IMR-90 (cell line): Measurements from ENCODE around the gene SEMG1. TPM values are rescaled to one million over a fixed set of nuclear protein-coding genes. Genes with fewer than 3 reads are reported as not detected.

ENCODE experiments used
- ATAC-seq: fragments of 200-7000 bp; cut with Tn5 transposase; 2 replicates; pipeline ENCODE4 v1.9.1; 2020; ENCODE audit warnings: low read depth, mild to moderate bottlenecking, moderate library complexity
- BruUV-seq: library from RNA; stranded (reverse); fragments of 400-500 nt; replicated peaks from 2 replicates; lab custom pipeline; 2021; lab: Mats Ljungman, UMichigan
- CTCF ChIA-PET: fragments of 300-600 bp; formaldehyde crosslinking; extraction: SDS; loops from one replicate; lab custom pipeline; 2021; ENCODE audit warnings: antibody characterized with exemption; lab: Yijun Ruan, JAX
- POLR2A ChIA-PET: fragments of 300-600 bp; sonication (Branson Sonifier 250); formaldehyde crosslinking; loops from one replicate; lab custom pipeline; 2022; ENCODE audit warnings: antibody characterized with exemption; ENCODE audit not compliant: unreplicated experiment; lab: Charles Lee
- DNase-seq: peaks from one replicate; pipeline ENCODE4 v3.0.0; 2013
- H2AFZ ChIP-seq: replicated peaks from 2 replicates; pipeline ENCODE3; 2013; ENCODE audit warnings: low read length, mild to moderate bottlenecking; ENCODE audit not compliant: poor library complexity
- H2AK5ac ChIP-seq: 2 replicates; pipeline ENCODE4 v1.6.1; 2013; ENCODE audit warnings: low read depth, low read length, inconsistent platforms
- H2AK9ac ChIP-seq: replicated peaks from 2 replicates; pipeline ENCODE3; 2013; ENCODE audit warnings: mild to moderate bottlenecking, low read depth, low read length, moderate library complexity; ENCODE audit not compliant: poor library complexity
- H2BK120ac ChIP-seq: 2 replicates; pipeline ENCODE4 v1.6.1; 2013; ENCODE audit warnings: low read depth, low read length, inconsistent platforms
- H2BK15ac ChIP-seq: 3 replicates; pipeline ENCODE4 v1.6.1; 2013; ENCODE audit warnings: low read depth, low read length, inconsistent platforms
- H2BK20ac ChIP-seq: 2 replicates; pipeline ENCODE4 v1.6.1; 2013; ENCODE audit warnings: low read depth, mild to moderate bottlenecking, inconsistent platforms, low read length, moderate library complexity
- H2BK5ac ChIP-seq: 2 replicates; pipeline ENCODE4 v1.6.1; 2013; ENCODE audit warnings: mild to moderate bottlenecking, low read depth, low read length, inconsistent platforms; ENCODE audit not compliant: poor library complexity, severe bottlenecking
- H3K14ac ChIP-seq: replicated peaks from 2 replicates; pipeline ENCODE4 v1.6.1; 2013; ENCODE audit warnings: low read depth, low read length, inconsistent platforms
- H3K18ac ChIP-seq: 2 replicates; pipeline ENCODE4 v1.6.1; 2013; ENCODE audit warnings: low read depth, low read length, control low read depth
- H3K23ac ChIP-seq: 2 replicates; pipeline ENCODE4 v1.6.1; 2013; ENCODE audit warnings: low read depth, low read length, inconsistent platforms
- H3K27ac ChIP-seq: 2 replicates; pipeline ENCODE4 v1.5.1; 2013; ENCODE audit warnings: mild to moderate bottlenecking, control low read depth, low read length; ENCODE audit not compliant: insufficient read depth
- H3K27me3 ChIP-seq: 2 replicates; pipeline ENCODE4 v1.6.1; 2013; ENCODE audit warnings: low read length; ENCODE audit not compliant: control insufficient read depth, insufficient read depth
- H3K36me3 ChIP-seq: 2 replicates; pipeline ENCODE4 v1.6.1; 2013; ENCODE audit warnings: low read length, mixed read lengths; ENCODE audit not compliant: control insufficient read depth, insufficient read depth
- H3K4ac ChIP-seq: 2 replicates; pipeline ENCODE4 v1.6.1; 2013; ENCODE audit warnings: low read depth, low read length, inconsistent platforms
- H3K4me1 ChIP-seq: 2 replicates; pipeline ENCODE4 v1.6.1; 2013; ENCODE audit warnings: low read length, mixed read lengths; ENCODE audit not compliant: control insufficient read depth, insufficient read depth
- H3K4me2 ChIP-seq: 2 replicates; pipeline ENCODE4 v1.6.1; 2013; ENCODE audit warnings: low read depth, mild to moderate bottlenecking, control low read depth, low read length, moderate library complexity
- H3K4me3 ChIP-seq: 2 replicates; pipeline ENCODE4 v1.5.1; 2013; ENCODE audit warnings: low read depth, mild to moderate bottlenecking, control low read depth, low read length, moderate library complexity; ENCODE audit not compliant: insufficient read depth
- H3K56ac ChIP-seq: 2 replicates; pipeline ENCODE4 v1.6.1; 2013; ENCODE audit warnings: low read length, inconsistent platforms; ENCODE audit not compliant: insufficient read depth; ENCODE audit errors: extremely low read depth
- H3K79me1 ChIP-seq, 2 experiments: 2 replicates each; pipeline ENCODE4 v1.6.1; 2013; ENCODE audit warnings: low read length in 2 of 2, inconsistent platforms in 1 of 2, low read depth in 1 of 2
- H3K9ac ChIP-seq: 2 replicates; pipeline ENCODE4 v1.6.1; 2013; ENCODE audit warnings: low read depth, low read length, control low read depth
- H3K9me1 ChIP-seq: 2 replicates; pipeline ENCODE4 v1.6.1; 2013; ENCODE audit warnings: low read length, inconsistent platforms; ENCODE audit not compliant: insufficient read depth
- H3K9me3 ChIP-seq: 2 replicates; pipeline ENCODE4 v1.6.1; 2013; ENCODE audit warnings: low read length; ENCODE audit not compliant: control insufficient read depth, insufficient read depth
- H4K20me1 ChIP-seq: 2 replicates; pipeline ENCODE4 v1.6.1; 2013; ENCODE audit warnings: low read length, inconsistent platforms; ENCODE audit not compliant: insufficient read depth
- H4K5ac ChIP-seq: 2 replicates; pipeline ENCODE4 v1.6.1; 2013; ENCODE audit warnings: mild to moderate bottlenecking, low read depth, low read length, control low read depth
- H4K8ac ChIP-seq, 2 experiments: 2 replicates each; pipeline ENCODE4 v1.6.1; 2013; ENCODE audit warnings: low read depth in 2 of 2, low read length in 2 of 2, control low read depth in 1 of 2, inconsistent platforms in 1 of 2
- H4K91ac ChIP-seq: 2 replicates; pipeline ENCODE4 v1.6.1; 2013; ENCODE audit warnings: low read depth, low read length, inconsistent platforms; ENCODE audit not compliant: insufficient read depth
- BHLHE40 ChIP-seq: fragments of 150-350 bp; IDR thresholded peaks from 2 replicates; pipeline ENCODE4 v1.6.1; 2016; ENCODE audit warnings: mild to moderate bottlenecking, low read depth, low read length
- CEBPB ChIP-seq: IDR thresholded peaks from 2 replicates; pipeline ENCODE4 v1.6.1; 2012; ENCODE audit warnings: low read depth, low read length, improper control_type of control experiment
- CHD1 ChIP-seq: IDR thresholded peaks from 2 replicates; pipeline ENCODE4 v1.6.1; 2012; ENCODE audit warnings: low read depth, low read length, improper control_type of control experiment
- CTCF ChIP-seq: conservative IDR thresholded peaks from 2 replicates; pipeline ENCODE4 v1.5.1; 2012; ENCODE audit warnings: mild to moderate bottlenecking, low read depth, low read length, improper control_type of control experiment
- ELK1 ChIP-seq: fragments of 150-350 bp; IDR thresholded peaks from 2 replicates; pipeline ENCODE4 v1.6.1; 2016; ENCODE audit warnings: low read depth, mild to moderate bottlenecking, low read length, moderate library complexity, borderline replicate concordance
- FOS ChIP-seq: fragments of 150-350 bp; IDR thresholded peaks from 2 replicates; pipeline ENCODE4 v1.6.1; 2016; ENCODE audit warnings: low read depth, low read length
- MAFK ChIP-seq: IDR thresholded peaks from 2 replicates; pipeline ENCODE4 v1.6.1; 2012; ENCODE audit warnings: low read depth, low read length, improper control_type of control experiment
- MAZ ChIP-seq: IDR thresholded peaks from 2 replicates; pipeline ENCODE4 v1.6.1; 2012; ENCODE audit warnings: low read depth, mild to moderate bottlenecking, low read length, improper control_type of control experiment, moderate library complexity, borderline replicate concordance
- MXI1 ChIP-seq: IDR thresholded peaks from 2 replicates; pipeline ENCODE4 v1.6.1; 2012; ENCODE audit warnings: low read depth, mild to moderate bottlenecking, low read length, moderate library complexity, borderline replicate concordance
- NFE2L2 ChIP-seq: fragments of 150-350 bp; IDR thresholded peaks from 2 replicates; pipeline ENCODE4 v1.6.1; 2016; ENCODE audit warnings: low read depth, mild to moderate bottlenecking, low read length
- POLR2A ChIP-seq: IDR thresholded peaks from 2 replicates; pipeline ENCODE4 v1.6.1; 2012; ENCODE audit warnings: mild to moderate bottlenecking, low read depth, low read length
- RAD21 ChIP-seq: IDR thresholded peaks from 2 replicates; pipeline ENCODE4 v1.6.1; 2012; ENCODE audit warnings: low read length, improper control_type of control experiment
- RCOR1 ChIP-seq: IDR thresholded peaks from 2 replicates; pipeline ENCODE4 v1.6.1; 2012; ENCODE audit warnings: mild to moderate bottlenecking, low read length, improper control_type of control experiment; ENCODE audit not compliant: insufficient replicate concordance
- RFX5 ChIP-seq: IDR thresholded peaks from 2 replicates; pipeline ENCODE4 v1.8.0; 2012; ENCODE audit warnings: low read depth, mild to moderate bottlenecking, low read length, moderate library complexity
- SMC3 ChIP-seq: fragments of 150-350 bp; IDR thresholded peaks from 2 replicates; pipeline ENCODE4 v1.6.1; 2016; ENCODE audit warnings: low read depth, mild to moderate bottlenecking, antibody characterized with exemption, low read length, moderate library complexity
- USF2 ChIP-seq: fragments of 150-350 bp; IDR thresholded peaks from 2 replicates; pipeline ENCODE4 v1.6.1; 2017; ENCODE audit warnings: mild to moderate bottlenecking, antibody characterized with exemption, low read length, low read depth
- dilution Hi-C: fragments of 300-500 bp; cut with HindIII; formaldehyde crosslinking; loops from one replicate; pipeline ENCODE4 v1.14.3; 2018; ENCODE audit warnings: low sequenced_read_pairs; ENCODE audit not compliant: unreplicated experiment
- in situ Hi-C: fragments of 300-500 bp; cut with MboI; formaldehyde crosslinking; loops from 3 replicates; pipeline ENCODE4 v1.14.3; 2019; ENCODE audit warnings: low sequenced_read_pairs, inconsistent platforms, mixed read lengths
- intact Hi-C: fragments of 100-400 bp; cut with micrococcal nuclease; formaldehyde crosslinking; loops from 2 replicates; pipeline ENCODE4 v1.10.0; 2022
- polyA plus RNA-seq, 3 experiments: library from polyadenylated mRNA; depleted of rRNA; stranded (reverse); fragments of >200 nt; gene quantifications; 2 replicates each; pipeline ENCODE4 v1.2.3, GENCODE V29; 2012; ENCODE audit warnings: low replicate concordance in 1 of 3
- total RNA-seq: library from RNA; depleted of rRNA; stranded (reverse); fragments of >200 nt; gene quantifications from 2 replicates; pipeline ENCODE4 v1.2.3, GENCODE V29; 2012

Gene SEMG1
- total and polyA plus RNA-seq, 2 of the 4 experiments (the other 2 are of a cell fraction) = not detected

GRCh38 chr20:45223136-45223535 lies 16.3 kb downstream of the SEMG1 start:
- no peaks in the 10 kb centered on the region for H3K9me1 ChIP-seq
- H2BK20ac ChIP-seq = no peak overlapping the region
- H3K23ac ChIP-seq = no peak overlapping the region
- no peak overlapping the region for H2BK120ac ChIP-seq
- H3K56ac ChIP-seq = no peak overlapping the region
- dilution Hi-C loops (no loop called here), in situ Hi-C loops (no loop called here), intact Hi-C loops (no loop called here)
- CTCF ChIA-PET = no interaction called here
- H3K4me3 ChIP-seq = no peak overlapping the region
- H4K91ac ChIP-seq = no peak overlapping the region
- H3K27me3 ChIP-seq = no peaks in the 10 kb centered on the region; the same call in 1 of the 2 replicates
- H3K4me2 ChIP-seq = no peak overlapping the region
- H2BK5ac ChIP-seq = no peak overlapping the region
- no peaks in the 10 kb centered on the region for H4K20me1 ChIP-seq
- no peak overlapping the region for H3K9ac ChIP-seq
- BruUV-seq = no TSS peak
- H3K4me1 ChIP-seq = no peaks in the 10 kb centered on the region
- no peak overlapping the region for H3K18ac ChIP-seq
- H3K14ac ChIP-seq = no peak overlapping the region
- H2AK5ac ChIP-seq = no peak overlapping the region
- no peak overlapping the region for H4K8ac ChIP-seq
- no peaks in the 10 kb centered on the region for H3K79me1 ChIP-seq
- no peak overlapping the region for H2AK9ac ChIP-seq
- DNase-seq = no peak
- no peaks in the 10 kb centered on the region for H3K9me3 ChIP-seq
- POLR2A ChIA-PET = no interaction called here
- no peak for ATAC-seq
- H3K36me3 ChIP-seq = no peaks in the 10 kb centered on the region
- H2BK15ac ChIP-seq = no peak overlapping the region
- H3K27ac ChIP-seq = no peak overlapping the region
- TF ChIP-seq USF2 = no peak
- no peak for TF ChIP-seq FOS
- no peak for TF ChIP-seq CHD1
- TF ChIP-seq NFE2L2 = no peak
- TF ChIP-seq CEBPB = no peak
- TF ChIP-seq RCOR1 = no peak
- TF ChIP-seq ELK1 = no peak
- TF ChIP-seq MAFK = no peak
- no peak for TF ChIP-seq POLR2A
- no peak for TF ChIP-seq RAD21
- no peak for TF ChIP-seq MAZ
- no peak for TF ChIP-seq MXI1
- no peak for TF ChIP-seq BHLHE40
- no peak for TF ChIP-seq SMC3
- TF ChIP-seq RFX5 = no peak
- no peak for TF ChIP-seq CTCF
- no peak overlapping the region for H2AFZ ChIP-seq
- no peak overlapping the region for H3K4ac ChIP-seq
- no peak overlapping the region for H4K5ac ChIP-seq
